Endothelial cell of umbilical vein (primary cell): ENCODE data around the gene CIP2A. TPM values are rescaled to one million over a fixed set of nuclear protein-coding genes. Genes with fewer than 3 reads are reported as not detected.

ENCODE experiments used
- BruUV-seq: library from RNA; stranded (reverse); fragments of 400-500 nt; replicated peaks from 2 replicates; lab custom pipeline; 2021; lab: Mats Ljungman, UMichigan
- CTCF ChIA-PET: fragments of 300-600, 350-600 bp; sonication (Branson Sonifier 250); formaldehyde crosslinking; loops from one replicate; lab custom pipeline; 2021; ENCODE audit warnings: antibody characterized with exemption, inconsistent platforms; lab: Charles Lee
- POLR2A ChIA-PET: fragments of 300-600, 350-600 bp; sonication (Branson Sonifier 250); formaldehyde crosslinking; loops from one replicate; lab custom pipeline; 2021; ENCODE audit warnings: antibody characterized with exemption, inconsistent platforms; lab: Charles Lee
- DNase-seq: peaks from one replicate; pipeline ENCODE4 v3.0.0-alpha.2; 2011; ENCODE audit warnings: low read depth, low spot score
- FAIRE-seq: peaks from 2 replicates; lab custom pipeline; 2011; peaks lifted over from hg19 to GRCh38; lab: Jason Lieb, UNC
- H2AFZ ChIP-seq: 2 replicates; pipeline ENCODE4 v1.6.0; 2012; ENCODE audit warnings: low read depth, low read length, control low read depth, inconsistent platforms
- H3K27ac ChIP-seq: 2 replicates; pipeline ENCODE4 v1.5.1; 2011; ENCODE audit warnings: low read depth, mild to moderate bottlenecking, control low read depth, low read length, moderate library complexity; ENCODE audit not compliant: insufficient read depth
- H3K27me3 ChIP-seq, 2 experiments: 2 replicates each; pipeline versions ENCODE4 v1.6.0 to v1.6.1; 2011; ENCODE audit warnings: low read length in 2 of 2, mixed read lengths in 1 of 2; ENCODE audit not compliant: control insufficient read depth in 2 of 2, insufficient read depth in 2 of 2
- H3K36me3 ChIP-seq, 2 experiments: 2 replicates in 1 of 2; 3 replicates in 1 of 2; pipeline ENCODE4 v1.5.1; 2011; ENCODE audit warnings: low read length in 2 of 2, mild to moderate bottlenecking in 1 of 2, moderate library complexity in 1 of 2; ENCODE audit not compliant: control insufficient read depth in 2 of 2, insufficient read depth in 2 of 2; ENCODE audit errors: extremely low read depth in 1 of 2
- H3K4me1 ChIP-seq: 3 replicates; pipeline ENCODE4 v1.5.1; 2011; ENCODE audit warnings: mild to moderate bottlenecking, low read length; ENCODE audit not compliant: control insufficient read depth, insufficient read depth; ENCODE audit errors: extremely low read depth
- H3K4me2 ChIP-seq: 2 replicates; pipeline ENCODE4 v1.6.1; 2011; ENCODE audit warnings: low read length, control low read depth, mixed read lengths; ENCODE audit not compliant: insufficient read depth
- H3K4me3 ChIP-seq, 3 experiments: fragments of 200-600 bp in 1 of 3; sonication (generic), shearing (Covaris generic) in 1 of 3; replicated peaks in 1 of 3; 2 replicates each; pipeline ENCODE4 v1.5.1; 2011 to 2016; ENCODE audit warnings: control low read depth in 3 of 3, low read length in 3 of 3, mild to moderate bottlenecking in 2 of 3, inconsistent platforms in 1 of 3, low read depth in 1 of 3, moderate library complexity in 1 of 3; ENCODE audit not compliant: insufficient read depth in 1 of 3
- H3K79me2 ChIP-seq: 2 replicates; pipeline ENCODE4 v1.6.0; 2012; ENCODE audit warnings: low read length, inconsistent platforms; ENCODE audit not compliant: control insufficient read depth, insufficient read depth
- H3K9ac ChIP-seq: replicated peaks from 2 replicates; pipeline ENCODE3; 2011; ENCODE audit warnings: low read length, control low read depth; ENCODE audit not compliant: insufficient read depth; ENCODE audit errors: extremely low read depth
- H3K9me1 ChIP-seq: replicated peaks from 3 replicates; pipeline ENCODE4 v1.6.0; 2011; ENCODE audit warnings: mild to moderate bottlenecking, low read length; ENCODE audit not compliant: control insufficient read depth, insufficient read depth; ENCODE audit errors: extremely low read depth
- H3K9me3 ChIP-seq: replicated peaks from 2 replicates; pipeline ENCODE4 v1.5.1; 2012; ENCODE audit warnings: low read length, inconsistent platforms; ENCODE audit not compliant: control insufficient read depth, insufficient read depth
- H4K20me1 ChIP-seq: replicated peaks from 2 replicates; pipeline ENCODE3; 2011; ENCODE audit warnings: mild to moderate bottlenecking, low read length; ENCODE audit not compliant: control insufficient read depth, insufficient read depth; ENCODE audit errors: extremely low read depth
- CTCF ChIP-seq, 2 donors: IDR thresholded peaks; 1 replicate in 1 of 2; 2 replicates in 1 of 2; pipeline ENCODE4 v1.5.1; 2011; ENCODE audit warnings: low read length in 2 of 2, mild to moderate bottlenecking in 2 of 2, moderate library complexity in 2 of 2, control low read depth in 1 of 2, inconsistent platforms in 1 of 2, low read depth in 1 of 2; ENCODE audit not compliant: insufficient read depth in 1 of 2; ENCODE audit errors: extremely low read depth in 1 of 2
- EZH2 ChIP-seq: IDR thresholded peaks from 2 replicates; pipeline ENCODE4 v1.6.1; 2012; ENCODE audit warnings: borderline replicate concordance, low read depth, mild to moderate bottlenecking, moderate library complexity, low read length, inconsistent platforms; ENCODE audit not compliant: severe bottlenecking
- FOS ChIP-seq: IDR thresholded peaks from 2 replicates; pipeline ENCODE4 v1.6.1; 2011; ENCODE audit warnings: mild to moderate bottlenecking, low read length, moderate library complexity, borderline replicate concordance; ENCODE audit not compliant: insufficient read depth
- GATA2 ChIP-seq: IDR thresholded peaks from 2 replicates; pipeline ENCODE4 v1.7.0; 2011; ENCODE audit warnings: low read depth, mild to moderate bottlenecking, moderate library complexity, mixed read lengths, low read length; ENCODE audit not compliant: insufficient read length, insufficient read depth
- JUN ChIP-seq: IDR thresholded peaks from 2 replicates; pipeline ENCODE4 v1.6.1; 2011; ENCODE audit warnings: borderline replicate concordance, low read depth; ENCODE audit not compliant: insufficient read length, insufficient read depth
- MYC ChIP-seq: IDR thresholded peaks from one replicate; pipeline ENCODE4 v1.6.1; 2011; ENCODE audit warnings: mild to moderate bottlenecking, low read depth, low read length
- POLR2A ChIP-seq: IDR thresholded peaks from 2 replicates; pipeline ENCODE4 v1.6.1; 2012; ENCODE audit warnings: low read depth, mild to moderate bottlenecking, control low read depth, low read length
- POLR2AphosphoS5 ChIP-seq: IDR thresholded peaks from 2 replicates; pipeline ENCODE4 v1.6.1; 2012; ENCODE audit warnings: low read depth, mild to moderate bottlenecking, control low read depth, low read length, moderate library complexity; ENCODE audit not compliant: insufficient read depth
- dilution Hi-C: fragments of 300-500 bp; cut with MboI; formaldehyde crosslinking; loops from one replicate; pipeline ENCODE4 v1.15.0; 2019; ENCODE audit warnings: low sequenced_read_pairs; ENCODE audit not compliant: extremely low pct_ligation_motif_present
- intact Hi-C: fragments of 100-400 bp; cut with micrococcal nuclease; formaldehyde crosslinking; loops from one replicate; pipeline ENCODE4 v1.10.0; 2022
- polyA plus RNA-seq, 4 experiments: library from polyadenylated mRNA; depleted of rRNA in 3 of 4; stranded (reverse) in 3 of 4; unstranded in 1 of 4; fragments of >200 nt; gene quantifications; 2 replicates each; pipeline versions ENCODE4 v1.2.1 to v1.2.3, GENCODE V29; 2011 to 2012; ENCODE audit warnings: missing spikeins in 1 of 4
- total RNA-seq: library from RNA; stranded (reverse); gene quantifications from 2 replicates; pipeline ENCODE4 v1.2.3, GENCODE V29; 2021
- TF ChIP-seq, protein P1 (sequence below): IDR thresholded peaks from 2 replicates; pipeline ENCODE4 v1.6.1; 2011; ENCODE audit not compliant: insufficient read depth, insufficient read length

Gene CIP2A
- total and polyA plus RNA-seq, 2 donors (not counting 3 experiments of a cell fraction or from before 2014, with no cell fraction given) = 9.4 to 33.7 TPM

- Histone ChIP-seq H3K4me2 (no peak overlapping the region), H3K79me2 (no peaks in the 10 kb centered on the region), H3K9me3 (no peaks in the 10 kb centered on the region), H2AFZ (no peak overlapping the region), H3K9me1 (no peaks in the 10 kb centered on the region), H3K27ac (no peak overlapping the region), H3K9ac (no peak overlapping the region), H3K27me3 (peaks cover 0 to 7% of the 10 kb centered on the region in 2 experiments), H3K4me1 (no peaks in the 10 kb centered on the region), H4K20me1 (no peaks in the 10 kb centered on the region), H3K36me3 (no peaks in the 10 kb centered on the region), H3K4me3 (no peak overlapping the region)
- POLR2A ChIA-PET = no interaction called here
- intact Hi-C loops (no loop called here), dilution Hi-C loops (no loop called here)
- no TSS peak for BruUV-seq
- FAIRE-seq (no peak), DNase-seq (peak; percentile 7)
- TF ChIP-seq GATA2 (no peak), EZH2 (no peak), MYC (no peak), JUN (no peak), FOS (no peak), POLR2AphosphoS5 (no peak), CTCF (IDR thresholded peaks at IDR 0.05; ENCODE audit: extremely low read depth in 1 of 2, insufficient read depth in 1 of 2, low read depth in 1 of 2, low read length in 2 of 2) (no peak), POLR2A (no peak)
- TF ChIP-seq, protein P1, sequence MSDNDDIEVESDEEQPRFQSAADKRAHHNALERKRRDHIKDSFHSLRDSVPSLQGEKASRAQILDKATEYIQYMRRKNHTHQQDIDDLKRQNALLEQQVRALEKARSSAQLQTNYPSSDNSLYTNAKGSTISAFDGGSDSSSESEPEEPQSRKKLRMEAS = no peak
- CTCF ChIA-PET = no interaction called here
These were observed 70.3 kb downstream of the CIP2A start for GRCh38 chr3:108518895-108519294.
